ENCODE results near the gene CCDC160.
"Not testable (repeated sequence)": the region's sequence is repeated elsewhere in the genome, so short reads cannot be mapped to it uniquely, and the experiment has no call there.

CCDC160 gene
- long read RNA-seq, donor 1, partial matches to known transcripts = 0 of 2 reads
- long read RNA-seq, donor 1, other reads (novel, unspliced or antisense) = 0 of 2 reads
- long read RNA-seq, donor 2, partial matches to known transcripts = 0 of 1 reads
- long read RNA-seq, donor 2, other reads (novel, unspliced or antisense) = 0 of 1 reads
- long read RNA-seq, donor 3, partial matches to known transcripts = 0 of 2 reads
- long read RNA-seq, donor 3, other reads (novel, unspliced or antisense) = 0 of 2 reads
- long read RNA-seq, donor 4, partial matches to known transcripts = 0 of 2 reads
- long read RNA-seq, donor 4, other reads (novel, unspliced or antisense) = 0 of 2 reads
- long read RNA-seq, donor 5, transcript CCDC160-201 (2 exons, 1,299 nt) = major isoform, 5 of 5 reads
- long read RNA-seq, donor 5, partial matches to known transcripts = 0 of 5 reads
- long read RNA-seq, donor 5, other reads (novel, unspliced or antisense) = 0 of 5 reads
- long read RNA-seq, donor 6, transcript CCDC160-201 (2 exons, 1,299 nt) = major isoform, 5 of 5 reads
- long read RNA-seq, donor 6, partial matches to known transcripts = 0 of 5 reads
- long read RNA-seq, donor 6, other reads (novel, unspliced or antisense) = 0 of 5 reads
- long read RNA-seq, donor 7, transcript CCDC160-201 (2 exons, 1,299 nt) = major isoform, 5 of 5 reads
- long read RNA-seq, donor 7, partial matches to known transcripts = 0 of 5 reads
- long read RNA-seq, donor 7, other reads (novel, unspliced or antisense) = 0 of 5 reads
- long read RNA-seq, donor 8, partial matches to known transcripts = 0 of 2 reads
- long read RNA-seq, donor 8, other reads (novel, unspliced or antisense) = 0 of 2 reads

GRCh38 chrX:134236626-134237614 lies at the start of gene CCDC160:
Gene CCDC160 (plus strand): TSS chrX:134237182. CDS start chrX:134244801, 7,619 bp downstream.
- DNase-seq = peak; percentile 73

- DNase-seq = no peak
These were observed 45.7 kb upstream of the CCDC160 start for GRCh38 chrX:134191281-134191680.

- no peak for DNase-seq
These were observed 42.1 kb upstream of the CCDC160 start for GRCh38 chrX:134194915-134195314.

GRCh38 chrX:134202561-134202960 lies 34.4 kb upstream of the CCDC160 start:
- no peak for DNase-seq

- no peak for DNase-seq
These were observed 30.8 kb upstream of the CCDC160 start for GRCh38 chrX:134206221-134206620.

- DNase-seq = no peak
These were observed 26.5 kb upstream of the CCDC160 start for GRCh38 chrX:134210465-134210864.

- no peak for DNase-seq
These were observed 1.7 kb upstream of the CCDC160 start for GRCh38 chrX:134235236-134235635.

- DNase-seq = not testable (repeated sequence)
These were observed 1.2 kb downstream of the CCDC160 start for GRCh38 chrX:134238144-134238543.

GRCh38 chrX:134239016-134239415 lies 2.0 kb downstream of the CCDC160 start:
- DNase-seq = no peak

- no peak for DNase-seq
These were observed 3.2 kb downstream of the CCDC160 start for GRCh38 chrX:134240209-134240608.

- no peak for DNase-seq
These were observed 5.1 kb downstream of the CCDC160 start for GRCh38 chrX:134241960-134242619.

GRCh38 chrX:134244043-134244442 lies 7.1 kb downstream of the CCDC160 start:
- no peak for DNase-seq

- DNase-seq = no peak
These were observed 9.3 kb downstream of the CCDC160 start for GRCh38 chrX:134246282-134246681.

- no peak for DNase-seq
These were observed 10.5 kb downstream of the CCDC160 start for GRCh38 chrX:134247492-134247891.

- DNase-seq = no peak
These were observed 12.3 kb downstream of the CCDC160 start for GRCh38 chrX:134249241-134249640.

GRCh38 chrX:134251241-134251640 lies 14.3 kb downstream of the CCDC160 start:
- no peak for DNase-seq

- DNase-seq = no peak
These were observed 17.5 kb downstream of the CCDC160 start for GRCh38 chrX:134254511-134254910.

GRCh38 chrX:134255555-134255954 lies 18.6 kb downstream of the CCDC160 start:
- DNase-seq = no peak

GRCh38 chrX:134256684-134257083 lies 19.7 kb downstream of the CCDC160 start:
- DNase-seq = no peak

GRCh38 chrX:134258202-134258601 lies 21.2 kb downstream of the CCDC160 start:
- no peak for DNase-seq

GRCh38 chrX:134285934-134286333 lies 49.0 kb downstream of the CCDC160 start:
- DNase-seq = not testable (repeated sequence)

GRCh38 chrX:134287346-134287745 lies 50.4 kb downstream of the CCDC160 start:
- no peak for DNase-seq
